ENCODE results near the gene PDE4D. TPM values are rescaled to one million over a fixed set of nuclear protein-coding genes. Genes with fewer than 3 reads are reported as not detected.

The PDE4D gene
- total and polyA plus RNA-seq, 2 donors (not counting 3 experiments of a cell fraction or from before 2014, with no cell fraction given), result 34.5 to 51.2 TPM

- Histone ChIP-seq H4K20me1 (replicated peaks; ENCODE audit: control insufficient read depth, extremely low read depth, insufficient read depth, low read length) (no peaks in the 10 kb centered on the region), H3K9me1 (replicated peaks; ENCODE audit: control insufficient read depth, extremely low read depth, insufficient read depth, low read length) (no peaks in the 10 kb centered on the region), H3K4me2 (ENCODE audit: insufficient read depth, low read length) (no peak overlapping the region), H3K27me3 (ENCODE audit: control insufficient read depth in 2 of 2, insufficient read depth in 2 of 2, low read length in 2 of 2) (no peaks in the 10 kb centered on the region), H3K79me2 (ENCODE audit: control insufficient read depth, insufficient read depth, low read length) (no peaks in the 10 kb centered on the region), H3K4me1 (ENCODE audit: control insufficient read depth, extremely low read depth, insufficient read depth, low read length) (peaks cover 35% of the 10 kb centered on the region), H3K27ac (ENCODE audit: insufficient read depth, low read depth, low read length) (no peak overlapping the region), H3K4me3 (replicated peaks in 1 of 3; ENCODE audit: insufficient read depth in 1 of 3, low read depth in 1 of 3, low read length in 3 of 3) (no peak overlapping the region), H3K9ac (replicated peaks; ENCODE audit: extremely low read depth, insufficient read depth, low read length) (no peak overlapping the region), H3K9me3 (replicated peaks; ENCODE audit: control insufficient read depth, insufficient read depth, low read length) (no peaks in the 10 kb centered on the region), H2AFZ (ENCODE audit: low read depth, low read length) (no peak overlapping the region), H3K36me3 (ENCODE audit: control insufficient read depth in 2 of 2, extremely low read depth in 1 of 2, insufficient read depth in 2 of 2, low read length in 2 of 2) (no peaks in the 10 kb centered on the region)
- BruUV-seq (replicated peaks), result no TSS peak
- intact Hi-C loops (cut with micrococcal nuclease) (no loop called here), dilution Hi-C loops (cut with MboI; ENCODE audit: extremely low pct_ligation_motif_present, low sequenced_read_pairs) (no loop called here)
- ChIA-PET POLR2A (interaction anchor here (0.5 kb wide), 1 partner anchor 37 kb away, joined by 3 read pairs; no protein-coding TSS in a partner anchor), CTCF (interaction anchor here (1.0 to 2.3 kb wide), 5 partner anchors 9 to 116 kb away, joined by 3 to 9 read pairs (median 5); no protein-coding TSS in a partner anchor)
- FAIRE-seq (no peak), DNase-seq (ENCODE audit: low read depth, low spot score) (no peak)
- TF ChIP-seq POLR2A (IDR thresholded peaks at IDR 0.05; ENCODE audit: low read depth, low read length), result no peak
- TF ChIP-seq, protein P1, sequence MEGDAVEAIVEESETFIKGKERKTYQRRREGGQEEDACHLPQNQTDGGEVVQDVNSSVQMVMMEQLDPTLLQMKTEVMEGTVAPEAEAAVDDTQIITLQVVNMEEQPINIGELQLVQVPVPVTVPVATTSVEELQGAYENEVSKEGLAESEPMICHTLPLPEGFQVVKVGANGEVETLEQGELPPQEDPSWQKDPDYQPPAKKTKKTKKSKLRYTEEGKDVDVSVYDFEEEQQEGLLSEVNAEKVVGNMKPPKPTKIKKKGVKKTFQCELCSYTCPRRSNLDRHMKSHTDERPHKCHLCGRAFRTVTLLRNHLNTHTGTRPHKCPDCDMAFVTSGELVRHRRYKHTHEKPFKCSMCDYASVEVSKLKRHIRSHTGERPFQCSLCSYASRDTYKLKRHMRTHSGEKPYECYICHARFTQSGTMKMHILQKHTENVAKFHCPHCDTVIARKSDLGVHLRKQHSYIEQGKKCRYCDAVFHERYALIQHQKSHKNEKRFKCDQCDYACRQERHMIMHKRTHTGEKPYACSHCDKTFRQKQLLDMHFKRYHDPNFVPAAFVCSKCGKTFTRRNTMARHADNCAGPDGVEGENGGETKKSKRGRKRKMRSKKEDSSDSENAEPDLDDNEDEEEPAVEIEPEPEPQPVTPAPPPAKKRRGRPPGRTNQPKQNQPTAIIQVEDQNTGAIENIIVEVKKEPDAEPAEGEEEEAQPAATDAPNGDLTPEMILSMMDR (IDR thresholded peaks at IDR 0.05; ENCODE audit: extremely low read depth in 1 of 2, insufficient read depth in 1 of 2, low read depth in 1 of 2, low read length in 2 of 2), result no peak
- TF ChIP-seq FOS (IDR thresholded peaks at IDR 0.05; ENCODE audit: borderline replicate concordance, insufficient read depth, low read length), result no peak
- no peak for TF ChIP-seq JUN (IDR thresholded peaks at IDR 0.05; ENCODE audit: borderline replicate concordance, insufficient read depth, insufficient read length, low read depth)
- no peak for TF ChIP-seq POLR2AphosphoS5 (IDR thresholded peaks at IDR 0.05; ENCODE audit: insufficient read depth, low read depth, low read length)
- no peak for TF ChIP-seq EZH2 (IDR thresholded peaks at IDR 0.05; ENCODE audit: borderline replicate concordance, low read depth, low read length, severe bottlenecking)
- no peak for TF ChIP-seq GATA2 (IDR thresholded peaks at IDR 0.05; ENCODE audit: insufficient read depth, insufficient read length, low read depth, low read length)
- TF ChIP-seq MYC (IDR thresholded peaks at IDR 0.05; ENCODE audit: low read depth, low read length), result no peak
- TF ChIP-seq, protein P2, sequence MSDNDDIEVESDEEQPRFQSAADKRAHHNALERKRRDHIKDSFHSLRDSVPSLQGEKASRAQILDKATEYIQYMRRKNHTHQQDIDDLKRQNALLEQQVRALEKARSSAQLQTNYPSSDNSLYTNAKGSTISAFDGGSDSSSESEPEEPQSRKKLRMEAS (IDR thresholded peaks at IDR 0.05; ENCODE audit: insufficient read depth, insufficient read length), result no peak
Observed at GRCh38 chr5:59557572-59557971, 336.0 kb downstream of the PDE4D start.

Measured in endothelial cell of umbilical vein (primary cell).